ENCODE measurements around the gene FKBP5.
"Not testable (repeated sequence)": the region's sequence is repeated elsewhere in the genome, so short reads cannot be mapped to it uniquely, and the experiment has no call there.

DNA sequence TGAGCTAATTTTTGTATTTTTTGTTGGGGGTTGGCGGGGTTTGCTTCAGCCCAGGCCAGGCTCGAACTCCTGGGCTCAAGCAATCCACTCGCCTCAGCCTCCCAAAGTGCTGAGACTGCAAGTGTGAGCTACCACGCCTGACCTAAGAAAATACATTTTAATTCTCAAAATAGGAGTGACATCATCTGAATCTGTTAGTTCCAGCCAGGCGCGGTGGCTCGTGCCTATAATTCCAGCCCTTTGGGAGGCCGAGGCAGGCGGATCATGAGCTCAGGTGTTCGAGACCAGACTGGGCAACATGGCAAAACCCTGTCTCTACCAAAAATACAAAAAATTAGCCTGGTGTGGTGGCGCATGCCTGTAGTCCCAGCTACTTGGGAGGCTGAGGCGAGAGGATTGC, 45.6 kb upstream of the FKBP5 start:
- TF ChIP-seq CTCF (conservative IDR thresholded peaks at IDR 0.05; ENCODE audit: low read length); EZH2phosphoT487 (IDR thresholded peaks at IDR 0.05; ENCODE audit: borderline replicate concordance, low read depth, low read length): not testable (repeated sequence)
